NCI-H345 treated with DMSO at 0.1 percent for 48 hours (cell line): Measurements from ENCODE around the gene MATR3.
"Not testable (repeated sequence)": the region's sequence is repeated elsewhere in the genome, so short reads cannot be mapped to it uniquely, and the experiment has no call there.

ENCODE experiments used
- DNase-seq: peaks from one replicate; lab custom pipeline; 2025; ENCODE audit not compliant: unreplicated experiment; lab: John Stamatoyannopoulos, UW

The MATR3 gene

DNA sequence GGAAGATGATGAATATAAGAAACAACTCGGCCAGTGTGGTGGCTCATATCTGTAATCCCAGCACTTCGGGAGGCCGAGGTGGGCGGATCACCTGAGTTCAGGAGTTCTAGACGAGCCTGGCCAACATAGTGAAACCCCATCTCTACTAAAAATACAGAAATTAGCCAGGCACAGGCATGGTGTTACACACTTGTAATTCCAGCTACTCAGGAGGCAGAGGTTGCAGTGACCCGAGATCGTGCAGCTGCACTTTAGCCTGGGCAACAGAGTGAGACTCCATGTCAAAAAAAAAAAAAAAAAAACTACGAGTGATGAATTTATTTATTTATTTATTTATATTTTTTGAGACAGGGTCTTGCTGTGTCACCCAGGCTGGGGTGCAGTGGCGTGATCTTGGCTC lies 54.3 kb downstream of the MATR3 start:
- not testable (repeated sequence) for DNase-seq

DNA sequence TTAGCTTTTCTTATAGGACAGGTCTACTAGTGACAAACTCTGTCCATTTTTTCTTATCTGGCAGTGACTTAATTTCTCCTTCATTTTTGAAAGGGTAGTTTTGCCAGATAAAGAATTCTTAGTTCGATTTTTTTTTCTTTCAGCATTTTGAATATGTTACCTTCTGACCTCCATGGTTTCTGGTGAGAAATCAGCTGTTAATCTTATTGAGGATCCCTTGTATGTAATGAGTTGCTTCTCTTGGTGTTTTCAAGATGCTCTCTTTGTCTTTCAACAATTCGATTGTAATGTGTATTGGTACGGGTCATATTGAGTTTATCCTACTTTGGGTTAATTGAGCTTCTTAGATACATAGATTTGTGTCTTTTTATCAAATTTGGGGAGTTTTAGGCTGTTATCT lies 60.6 kb downstream of the MATR3 start:
- no peak for DNase-seq

DNA sequence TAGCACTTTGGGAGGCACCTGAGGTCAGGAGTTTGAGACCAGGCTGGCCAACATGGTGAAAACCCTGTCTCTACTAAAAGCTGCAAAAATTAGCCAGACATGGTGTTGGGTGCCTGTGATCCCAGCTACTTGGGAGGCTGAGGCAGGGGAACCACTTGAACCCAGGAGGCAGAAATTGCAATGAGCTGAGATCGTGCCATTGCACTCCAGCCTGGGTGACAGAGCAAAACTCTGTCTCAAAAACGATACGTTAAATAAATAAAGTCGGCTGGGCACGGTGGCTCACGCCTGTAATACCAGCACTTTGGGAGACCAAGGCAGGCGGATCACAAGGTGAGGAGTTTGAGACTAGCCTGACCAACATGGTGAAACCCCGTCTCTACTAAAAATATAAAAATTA lies 62.4 kb downstream of the MATR3 start:
- DNase-seq, result not testable (repeated sequence)

DNA sequence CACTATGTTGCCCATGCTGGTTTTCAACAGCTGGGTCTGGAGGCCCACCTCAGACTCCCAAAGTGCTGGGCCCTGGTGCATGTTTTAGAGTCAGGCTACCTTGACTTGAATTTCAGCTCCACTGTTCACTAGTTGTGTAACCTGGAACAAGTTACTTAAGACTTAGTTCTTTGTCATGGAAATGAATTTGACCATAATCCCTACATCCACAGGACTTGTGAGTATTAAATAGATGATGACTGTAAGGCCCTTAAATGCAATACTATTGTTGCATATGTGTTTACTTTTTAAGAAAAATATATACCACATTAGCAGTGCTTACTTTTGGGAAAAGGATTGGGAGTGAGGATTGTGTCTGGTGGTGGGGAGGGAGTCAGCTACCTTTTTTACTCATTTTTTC lies 64.5 kb downstream of the MATR3 start:
- no peak for DNase-seq

DNA sequence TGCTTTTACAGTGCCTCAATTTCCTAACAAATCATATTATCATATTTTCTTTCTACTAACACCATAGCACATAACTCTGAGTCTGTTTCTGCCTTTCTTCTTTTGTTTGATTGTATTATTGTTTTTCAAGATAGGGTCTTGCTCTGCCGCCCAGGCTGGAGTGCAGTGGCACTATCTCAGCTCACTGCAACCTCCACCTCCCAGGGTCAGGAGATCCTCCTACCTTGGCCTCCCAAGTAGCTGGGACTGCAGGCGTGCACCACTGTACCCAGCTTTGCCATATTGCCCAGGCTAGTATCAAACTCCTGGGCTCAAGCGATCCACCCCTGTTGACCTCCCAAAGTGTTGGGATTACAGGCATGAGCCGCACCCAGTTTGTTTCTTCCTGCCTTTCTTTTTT lies 66.8 kb downstream of the MATR3 start:
- DNase-seq, result no peak

DNA sequence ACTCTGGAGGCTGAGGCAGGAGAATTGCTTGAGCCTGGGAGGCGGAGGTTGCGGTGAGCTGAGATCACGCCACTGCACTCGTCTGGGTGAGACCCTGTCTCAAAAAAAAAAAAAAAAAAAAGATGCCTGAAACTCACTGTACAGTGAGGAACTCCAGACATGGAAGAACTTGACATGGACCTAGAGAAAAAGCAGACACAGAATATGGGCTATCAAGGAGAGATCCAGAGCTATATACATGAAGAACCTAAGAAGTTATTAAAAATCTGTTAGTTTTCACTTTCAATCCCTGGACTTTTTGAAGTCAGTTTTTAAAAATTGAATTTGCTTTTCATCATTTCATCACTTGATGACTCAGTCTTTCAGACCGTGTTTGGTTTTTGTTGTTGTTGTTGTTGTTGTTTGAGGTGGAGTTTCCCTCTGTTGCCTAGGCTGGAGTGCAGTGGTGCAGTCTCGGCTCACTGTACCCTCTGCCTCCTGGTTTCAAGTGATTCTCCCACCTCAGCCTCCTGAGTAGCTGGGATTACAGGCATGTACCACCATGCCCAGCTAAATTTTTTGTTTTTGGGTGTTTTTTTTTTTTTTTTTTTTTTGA lies 68.4 kb downstream of the MATR3 start:
- DNase-seq, result no peak

DNA sequence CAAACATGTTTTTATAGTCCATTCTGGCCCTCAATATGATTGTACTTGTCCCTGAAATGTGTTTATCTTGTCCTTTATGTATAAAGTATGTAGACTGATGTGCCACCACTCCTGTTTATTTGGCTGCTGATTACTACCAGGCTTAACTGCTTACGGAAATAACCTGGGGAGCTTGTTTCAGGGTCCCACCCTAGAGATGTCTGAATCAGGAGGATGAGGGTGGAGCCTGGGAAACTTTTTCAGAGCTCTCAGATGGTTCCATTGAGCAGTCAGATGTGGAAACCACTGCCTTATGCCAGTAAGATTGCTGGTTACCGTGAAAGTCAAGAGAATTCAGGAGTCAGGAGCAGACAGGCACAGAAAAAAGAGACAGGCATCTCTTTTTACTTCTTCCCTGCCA lies 70.4 kb downstream of the MATR3 start:
- DNase-seq, result no peak

DNA sequence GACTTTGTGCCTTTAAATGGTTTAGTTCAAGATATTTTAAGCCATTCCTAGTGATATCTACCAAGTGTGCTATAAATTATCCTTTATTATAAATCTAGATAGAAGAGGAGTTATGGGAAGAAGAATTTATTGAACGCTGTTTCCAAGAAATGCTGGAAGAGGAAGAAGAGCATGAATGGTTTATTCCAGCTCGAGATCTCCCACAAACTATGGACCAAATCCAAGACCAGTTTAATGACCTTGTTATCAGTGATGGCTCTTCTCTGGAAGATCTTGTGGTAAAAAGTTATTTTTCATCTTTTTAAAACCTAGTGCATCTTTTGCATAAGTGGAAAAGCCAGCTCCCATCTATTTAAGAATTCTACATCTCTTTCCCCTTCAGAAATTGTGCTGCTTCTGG lies 70.9 kb downstream of the MATR3 start:
- no peak for DNase-seq

DNA sequence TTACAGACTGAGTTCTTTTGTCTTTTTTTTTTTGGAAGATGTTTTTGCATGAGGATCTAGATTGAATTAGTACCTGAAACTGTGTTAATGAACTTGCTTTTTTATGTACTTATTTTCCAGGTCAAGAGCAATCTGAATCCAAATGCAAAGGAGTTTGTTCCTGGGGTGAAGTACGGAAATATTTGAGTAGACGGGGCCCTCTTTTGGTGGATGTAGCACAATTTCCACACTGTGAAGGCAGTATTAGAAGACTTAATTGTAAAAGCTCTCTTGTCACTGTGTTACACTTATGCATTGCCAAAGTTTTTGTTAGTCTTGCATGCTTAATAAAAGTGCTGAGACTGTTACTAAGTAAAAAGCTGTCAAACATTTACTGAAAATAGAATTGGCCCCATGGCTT lies 75.1 kb downstream of the MATR3 start:
- DNase-seq, result no peak

DNA sequence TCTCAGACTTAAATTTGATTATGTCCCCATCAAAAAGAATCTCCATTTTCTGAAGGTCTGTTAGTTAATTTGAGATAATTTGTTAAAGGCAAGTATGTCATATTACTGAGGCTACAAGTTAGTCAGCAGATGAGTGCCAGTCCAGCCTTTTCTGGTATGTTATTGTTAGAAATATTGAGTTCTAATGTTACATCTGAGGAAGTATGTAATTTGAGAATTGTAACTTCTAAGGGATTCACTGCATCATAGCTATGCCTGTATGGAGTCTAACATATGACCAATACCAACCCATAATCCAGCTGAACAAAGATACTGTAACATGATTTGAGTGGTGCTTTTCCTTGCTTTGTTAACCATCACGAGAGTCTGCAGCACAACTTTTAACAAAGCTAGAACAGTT lies 75.6 kb downstream of the MATR3 start:
- DNase-seq, result no peak

DNA sequence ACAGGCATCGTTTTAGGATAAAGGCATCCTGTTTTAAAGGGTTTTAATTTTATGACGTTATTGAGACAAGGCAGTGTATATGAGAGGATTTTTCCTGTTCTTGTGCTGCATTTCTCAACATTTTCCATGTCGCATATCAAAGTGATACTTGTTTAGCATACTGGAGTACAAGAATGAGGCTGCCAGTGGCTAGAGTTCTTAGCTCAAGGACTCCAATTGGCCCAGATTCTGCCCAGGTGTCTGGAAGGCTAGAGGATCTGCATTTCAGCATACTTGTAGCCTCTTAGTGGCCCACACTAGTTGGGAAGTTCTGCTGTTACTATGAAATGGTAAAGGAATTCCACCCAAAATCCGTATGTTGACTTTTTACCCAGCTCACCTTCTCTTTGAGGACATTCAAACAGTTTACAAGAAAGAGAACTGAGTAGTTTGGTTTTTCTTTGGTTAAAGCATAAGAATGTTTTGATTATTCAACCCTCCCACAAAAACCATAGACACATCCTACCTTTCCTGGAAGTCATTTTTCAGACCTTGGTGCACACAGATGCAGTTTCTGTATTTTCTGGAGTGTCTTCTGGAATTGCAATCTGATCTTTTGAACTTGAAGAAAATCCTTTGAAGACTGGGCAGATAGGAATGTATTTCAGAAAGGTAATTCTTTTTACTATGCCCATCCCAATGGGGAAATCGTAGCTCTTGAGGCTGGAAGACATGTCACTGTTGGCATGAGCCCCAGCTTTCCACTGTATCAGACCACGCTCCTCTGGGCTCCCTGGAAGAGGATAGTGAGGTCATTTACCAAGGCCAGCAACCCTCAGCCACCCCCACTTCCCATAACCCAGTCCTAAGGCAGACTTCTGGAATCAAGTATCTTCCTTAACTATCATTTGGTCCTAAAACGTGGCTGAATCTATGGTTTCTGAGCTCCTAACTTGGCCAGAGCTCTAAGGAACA lies 78.2 kb downstream of the MATR3 start:
- DNase-seq, result no peak

DNA sequence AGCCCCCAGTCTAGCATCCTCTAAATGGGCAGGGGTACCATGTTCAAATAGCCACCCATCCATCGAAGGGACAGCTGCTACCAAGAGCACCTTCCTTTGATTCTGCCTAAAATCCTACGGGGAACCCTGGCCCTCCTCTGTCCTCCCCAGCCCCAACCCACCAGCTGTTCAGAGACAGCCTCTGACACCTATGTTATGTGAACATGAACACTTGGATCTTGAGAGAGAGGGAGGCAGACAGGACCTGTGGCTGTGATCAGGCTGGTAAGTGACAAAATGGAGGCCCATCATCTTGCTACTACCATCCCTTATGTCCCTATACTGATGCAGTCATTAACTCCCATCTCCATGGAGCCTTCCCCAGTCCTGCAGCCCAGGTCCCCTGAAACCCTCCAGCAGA lies 81.4 kb downstream of the MATR3 start:
- no peak for DNase-seq

DNA sequence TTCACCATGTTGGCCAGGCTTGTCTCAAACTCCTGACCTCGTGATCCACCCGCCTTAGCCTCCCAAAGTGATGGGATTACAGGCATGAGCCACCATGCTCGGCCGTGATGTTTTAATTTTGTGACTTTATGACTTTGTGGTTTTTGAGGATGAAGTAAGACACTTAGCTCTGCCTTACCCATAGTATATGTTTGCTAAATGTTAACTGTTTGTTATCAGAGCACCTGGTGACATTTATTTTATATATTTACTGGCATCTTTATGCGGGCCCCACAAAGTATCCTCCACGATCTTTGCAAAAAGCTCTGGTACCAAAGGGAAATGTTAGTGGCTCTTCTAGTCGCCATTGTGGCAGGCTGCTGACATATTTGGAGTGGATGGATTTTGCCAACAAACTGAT lies 82.8 kb downstream of the MATR3 start:
- DNase-seq, result no peak

DNA sequence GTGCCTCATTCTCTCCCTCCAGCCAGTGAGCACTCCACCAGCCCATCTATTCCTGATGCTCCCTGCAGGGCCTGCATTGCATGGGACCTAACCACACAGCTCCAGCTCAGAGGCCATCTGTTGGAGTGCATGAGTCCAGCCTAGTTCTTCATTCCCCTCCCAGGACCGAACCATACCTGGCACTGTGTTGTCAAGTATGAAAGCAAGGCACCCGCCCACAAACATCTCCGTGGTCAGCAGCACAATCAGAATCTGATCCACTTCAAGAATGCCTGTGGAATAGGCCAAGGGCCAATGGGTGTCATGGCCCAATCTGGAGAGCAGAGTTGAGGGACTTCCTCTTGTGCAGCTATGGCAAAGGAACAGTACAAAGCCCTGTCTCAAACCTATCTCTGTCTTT lies 83.7 kb downstream of the MATR3 start:
- no peak for DNase-seq

DNA sequence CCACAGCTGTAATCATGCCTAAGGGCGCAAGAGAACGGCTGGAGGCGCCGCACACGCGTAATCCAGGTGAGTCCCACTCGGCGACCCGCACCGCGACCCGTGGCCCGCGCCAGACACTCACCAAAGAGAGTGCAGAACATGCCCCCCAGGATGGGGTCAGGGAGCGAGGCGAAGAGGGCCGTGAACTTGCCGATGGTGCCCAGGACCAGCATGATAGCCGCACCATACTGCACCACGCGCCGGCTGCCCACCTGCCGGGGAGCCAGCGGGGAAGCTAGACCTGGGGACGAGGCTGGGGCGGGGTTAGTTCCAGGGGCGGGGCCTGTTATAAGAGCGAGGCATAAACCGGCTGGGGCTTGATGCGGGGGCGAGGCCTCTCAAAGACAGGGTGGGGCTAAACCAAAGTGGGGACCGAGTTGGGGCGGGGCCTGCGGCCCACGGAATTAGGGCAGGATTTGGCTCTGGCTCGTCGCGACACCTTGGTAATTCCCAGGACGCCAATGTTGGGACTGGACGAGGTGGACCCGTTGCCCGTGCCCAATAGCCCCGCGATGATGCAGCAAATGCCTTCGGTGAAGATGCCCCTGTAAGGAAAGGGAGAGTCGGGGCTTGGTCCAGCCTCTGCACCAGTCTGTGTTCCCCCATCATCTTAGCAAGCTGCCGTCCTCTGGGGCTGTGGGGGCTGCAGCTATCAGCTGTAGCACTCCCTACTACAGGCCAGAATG lies 84.7 kb downstream of the MATR3 start:
- no peak for DNase-seq

DNA sequence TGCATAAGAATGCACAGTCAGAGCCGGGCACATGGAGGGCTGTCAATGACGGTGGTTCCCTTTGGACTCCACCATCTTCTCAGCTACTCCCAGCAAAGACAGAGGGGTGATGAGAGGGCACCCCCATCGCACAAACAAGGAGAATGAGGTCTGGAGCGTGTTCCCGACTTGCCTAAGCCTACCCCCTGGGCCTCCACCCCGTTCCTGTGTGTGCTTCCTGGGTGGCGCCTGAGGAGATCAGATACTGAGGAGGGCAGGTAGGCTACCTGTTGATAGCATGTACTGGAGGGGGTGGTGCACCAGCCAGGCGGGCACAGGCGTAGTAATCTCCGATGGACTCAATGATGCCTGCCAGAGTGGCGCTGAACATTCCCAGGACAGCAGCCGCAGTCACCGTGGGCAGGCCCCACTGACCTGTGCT lies 85.4 kb downstream of the MATR3 start:
- DNase-seq, result no peak

DNA sequence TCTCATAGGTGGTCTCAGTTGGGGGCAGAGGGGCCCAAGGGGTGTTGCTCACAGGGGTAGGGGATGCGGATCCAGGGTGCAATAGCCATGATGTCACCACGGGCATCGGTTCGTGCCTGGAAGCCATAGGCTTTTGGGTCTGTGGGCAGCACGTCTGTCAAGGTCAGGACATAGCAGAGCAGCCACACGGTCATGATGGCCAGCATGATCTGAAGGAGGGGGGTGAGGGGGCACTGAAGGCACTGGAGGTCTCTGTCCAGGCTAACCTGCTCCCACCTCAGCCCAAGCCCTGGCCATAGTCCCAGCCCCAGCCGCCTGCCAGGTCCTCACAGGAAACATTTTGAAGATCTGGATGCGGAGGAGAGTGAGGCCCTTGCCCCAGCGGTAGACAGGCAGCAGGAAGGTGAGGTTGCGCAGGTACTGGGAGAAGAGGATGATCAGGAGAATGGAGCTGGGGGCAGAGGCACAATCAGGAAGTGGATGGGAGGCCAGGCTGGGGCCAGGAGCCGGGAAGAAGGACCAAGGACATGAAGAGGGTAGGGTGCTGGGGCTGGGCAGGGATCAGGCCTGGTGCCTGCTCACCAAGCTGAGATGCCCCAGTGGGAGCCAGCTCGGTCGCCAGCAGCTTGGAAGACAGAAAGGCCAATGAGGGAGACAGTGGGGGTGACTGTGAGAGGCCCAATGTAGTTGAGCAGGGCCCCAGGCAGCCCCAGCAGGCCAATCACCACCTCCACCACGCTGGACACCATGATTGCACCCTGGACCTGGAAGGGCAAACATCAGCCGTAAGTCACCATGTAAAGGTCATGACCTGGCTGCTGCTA lies 86.3 kb downstream of the MATR3 start:
- no peak for DNase-seq
